GM10248 (cell line): Measurements from ENCODE around the gene SOX13.
A peak's percentile ranks its signal among the peaks of the same experiment; 100 is the strongest.

Source experiments
- CTCF ChIA-PET: fragments of 300-600 bp; sonication (Branson Sonifier 250); formaldehyde crosslinking; extraction: SDS; loops from one replicate; lab custom pipeline; 2021; ENCODE audit warnings: antibody characterized with exemption; lab: Yijun Ruan, JAX
- POLR2A ChIA-PET: fragments of 350-650 bp; sonication (Branson Sonifier 250); formaldehyde crosslinking; extraction: SDS; loops from one replicate; lab custom pipeline; 2020; ENCODE audit warnings: antibody characterized with exemption; lab: Yijun Ruan, JAX
- DNase-seq: peaks from one replicate; pipeline ENCODE4 v3.0.0; 2012; ENCODE audit errors: extremely low spot score
- CTCF ChIP-seq: IDR thresholded peaks from 2 replicates; pipeline ENCODE4 v1.5.1; 2012; ENCODE audit warnings: mild to moderate bottlenecking, low read depth; ENCODE audit errors: extremely low read depth, missing control alignments, control extremely low read depth

SOX13 gene

GRCh38 chr1:204126386-204126785, 53.5 kb downstream of the SOX13 start:
- ChIA-PET POLR2A (no interaction called here), CTCF (interaction anchor here (1.1 kb wide), 1 partner anchor 9 kb away, joined by 3 read pairs; no protein-coding TSS in a partner anchor)
- DNase-seq = no peak
- TF ChIP-seq CTCF = no peak

GRCh38 chr1:204126956-204127355, 54.0 kb downstream of the SOX13 start:
- DNase-seq = no peak
- ChIA-PET CTCF (interaction anchor here (1.1 to 4.0 kb wide), 4 partner anchors 15 to 268 kb away, joined by 3 to 48 read pairs (median 17); partner anchors contain the start of gene SNRPE), POLR2A (no interaction called here)
- TF ChIP-seq CTCF = no peak

GRCh38 chr1:204127597-204128242, 54.8 kb downstream of the SOX13 start:
- no peak for DNase-seq
- peak; percentile 40 for TF ChIP-seq CTCF
- ChIA-PET POLR2A (no interaction called here), CTCF (interaction anchor here (1.0 to 4.0 kb wide), 11 partner anchors 12 to 624 kb away, joined by 3 to 48 read pairs (median 7); partner anchors contain the start of gene SNRPE)

GRCh38 chr1:204128464-204128963, 55.6 kb downstream of the SOX13 start:
- CTCF ChIA-PET = interaction anchor here (1.0 to 4.2 kb wide), 25 partner anchors 8 to 700 kb away, joined by 3 to 48 read pairs (median 5); partner anchors contain the start of genes SNRPE and SOX13
- DNase-seq = no peak
- POLR2A ChIA-PET = no interaction called here
- no peak for TF ChIP-seq CTCF

GRCh38 chr1:204128964-204129896, 56.3 kb downstream of the SOX13 start:
- ChIA-PET CTCF (interaction anchor here (0.9 to 4.2 kb wide), 29 partner anchors 9 to 699 kb away, joined by 3 to 48 read pairs (median 4); partner anchors contain the start of genes SNRPE and SOX13), POLR2A (no interaction called here)
- peak; percentile 94 for TF ChIP-seq CTCF
- DNase-seq = peak; percentile 91

GRCh38 chr1:204130178-204130577, 57.3 kb downstream of the SOX13 start:
- ChIA-PET POLR2A (no interaction called here), CTCF (interaction anchor here (0.8 to 4.2 kb wide), 10 partner anchors 9 to 677 kb away, joined by 3 to 48 read pairs (median 8); partner anchors contain the start of gene SNRPE)
- no peak for DNase-seq

More at GRCh38 chr1:204130178-204130577, 57.3 kb downstream of the SOX13 start:
- no peak for TF ChIP-seq CTCF
